GM04503 (cell line): ENCODE data around the gene RGS7.

Experiments used
- DNase-seq: peaks from one replicate; pipeline ENCODE4 v3.0.0-alpha.2; 2012; ENCODE audit warnings: low read depth

RGS7 gene

DNA sequence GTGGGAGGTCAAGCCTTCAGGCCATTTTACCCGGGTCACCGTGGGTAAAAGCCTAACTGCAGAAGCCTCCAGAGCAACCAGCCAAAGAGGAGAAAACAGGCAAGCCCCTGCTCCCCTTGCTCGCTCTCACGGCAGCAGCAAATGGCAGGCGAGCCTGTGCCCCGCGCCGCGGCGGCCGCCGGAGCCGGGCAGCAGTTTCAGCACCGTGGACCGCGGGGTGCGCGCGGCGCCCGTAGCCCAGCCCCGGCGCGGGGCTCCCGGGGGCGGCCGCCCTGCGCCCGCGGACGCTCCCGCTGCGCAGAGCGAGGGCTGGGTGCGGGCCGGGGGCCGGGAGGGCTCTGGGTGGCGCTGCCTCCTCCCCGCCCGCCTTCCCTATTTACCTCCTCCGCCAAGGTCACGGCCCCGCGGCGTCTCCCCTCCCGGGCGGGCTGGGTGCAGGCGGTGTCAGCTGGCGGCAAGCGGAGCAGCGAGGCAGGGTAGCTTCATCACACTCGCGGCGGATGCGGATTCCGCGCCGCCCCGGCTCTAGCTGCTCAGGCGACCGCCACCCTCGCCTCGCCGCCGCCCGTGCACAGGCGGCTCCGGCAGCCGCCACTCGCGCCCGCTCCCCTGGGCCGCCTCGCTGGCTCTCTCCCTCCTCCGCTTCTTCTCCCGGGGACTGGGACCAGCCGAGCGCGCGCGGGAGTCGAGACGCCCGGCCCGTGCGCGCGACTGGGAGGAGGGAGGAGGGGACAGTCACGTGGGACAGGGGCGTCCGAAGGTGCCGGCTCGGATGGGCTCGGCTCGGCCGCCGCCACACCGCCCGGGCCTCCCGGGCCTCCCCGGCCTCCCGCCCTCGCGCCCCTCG lies at the start of gene RGS7:
RGS7 (minus strand) TSS at position 687 of the 847 bp plus-strand sequence.
- DNase-seq: no peak

DNA sequence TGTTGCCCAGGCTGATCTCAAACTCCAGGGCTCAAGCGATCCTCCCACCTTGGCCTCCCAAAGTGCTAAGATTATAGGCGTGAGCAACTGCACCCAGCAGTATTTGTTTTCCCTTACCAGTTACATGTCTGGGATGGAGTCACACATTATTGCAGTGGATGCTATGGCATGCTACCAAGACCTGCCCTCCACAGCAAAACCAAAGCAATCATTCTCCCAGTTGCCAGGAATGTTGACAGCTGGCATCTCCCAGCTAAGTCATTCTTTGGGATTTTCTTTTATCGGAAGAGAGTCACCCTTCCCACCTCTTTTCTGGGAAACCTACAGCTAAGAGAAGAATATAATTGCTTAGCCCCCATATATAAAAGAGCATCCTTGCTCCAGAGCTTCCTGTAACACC lies 49.4 kb upstream of the RGS7 start:
- DNase-seq: no peak

DNA sequence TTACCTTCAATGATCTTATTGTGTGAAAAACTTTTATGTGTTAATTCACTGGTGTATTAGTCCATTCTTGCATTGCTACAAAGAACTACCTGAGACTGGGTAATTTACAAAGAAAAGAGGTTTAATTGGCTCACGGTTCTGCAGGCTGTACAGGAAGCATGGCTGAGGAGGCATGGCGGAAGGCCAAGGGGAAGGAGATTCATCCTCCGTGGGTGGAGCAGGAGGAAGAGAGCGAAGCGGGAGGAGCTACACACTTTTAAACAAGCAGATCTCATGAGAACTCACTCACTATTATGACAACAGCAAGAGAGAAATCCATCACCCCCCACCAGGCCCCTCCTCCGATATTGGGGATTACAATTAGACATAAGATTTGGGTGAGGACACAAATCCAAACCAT lies 44.2 kb upstream of the RGS7 start:
- no peak for DNase-seq

GRCh38 chr1:241396747-241397681 lies 40.0 kb upstream of the RGS7 start:
- no peak for DNase-seq

- DNase-seq: no peak
Observed at GRCh38 chr1:241391926-241392710, 35.1 kb upstream of the RGS7 start.

- no peak for DNase-seq
Observed at GRCh38 chr1:241390526-241390925, 33.5 kb upstream of the RGS7 start.

DNA sequence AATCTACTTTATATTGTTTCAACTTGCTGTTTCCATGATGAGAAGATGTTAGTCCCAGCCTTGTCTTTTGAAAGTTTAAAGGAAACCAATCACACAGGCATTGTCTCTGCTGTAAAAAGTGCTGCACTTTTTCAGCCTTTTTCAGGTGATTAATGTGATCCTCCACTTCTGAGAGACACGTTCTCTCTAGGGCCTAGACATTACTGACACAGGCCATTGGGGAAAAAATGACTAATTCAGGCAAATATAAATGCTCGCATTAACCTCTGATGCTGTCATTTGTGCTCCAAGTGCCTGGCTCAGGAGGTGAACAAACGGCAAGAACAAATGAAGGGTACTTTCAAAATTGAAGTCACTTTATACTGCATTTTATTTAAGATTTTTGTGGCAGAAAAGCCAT lies 32.4 kb upstream of the RGS7 start:
- no peak for DNase-seq

DNA sequence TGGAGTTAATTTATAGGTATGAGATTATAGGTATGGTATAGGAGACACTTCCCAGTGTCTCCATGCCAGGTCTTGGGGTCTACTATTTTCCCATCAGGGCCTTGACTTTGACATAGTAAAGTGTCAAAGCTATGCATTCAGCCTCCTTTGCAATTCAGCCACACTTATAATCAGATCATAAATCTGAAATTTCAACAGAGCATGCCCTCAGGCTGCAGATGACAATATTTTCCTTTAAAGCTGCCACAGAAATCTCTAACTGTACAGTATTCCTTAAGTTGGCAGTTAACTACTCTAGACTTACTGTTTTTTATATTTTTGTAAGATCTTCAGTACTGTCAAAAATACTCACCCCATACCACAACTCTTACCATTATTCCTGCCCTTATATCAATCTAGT lies 30.2 kb upstream of the RGS7 start:
- no peak for DNase-seq

DNA sequence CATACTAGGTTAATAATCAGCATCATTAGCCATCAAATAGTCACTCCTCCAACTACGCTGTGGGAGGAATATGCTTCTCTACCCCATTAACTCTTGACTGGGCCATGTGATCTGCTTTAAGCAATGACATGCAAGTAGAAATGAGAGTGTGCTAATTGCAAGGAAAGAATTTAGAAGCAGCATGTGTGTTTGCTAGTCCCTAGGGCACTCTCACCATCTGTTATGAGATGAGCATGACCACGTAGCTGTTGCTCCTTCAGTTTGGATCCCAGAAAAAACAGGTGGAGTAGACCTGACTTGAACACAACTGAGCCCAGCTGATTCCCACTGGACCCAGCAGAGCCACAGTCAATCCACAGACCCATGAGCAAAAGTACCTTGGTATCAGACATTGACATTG lies 19.7 kb upstream of the RGS7 start:
- DNase-seq: no peak

GRCh38 chr1:241375886-241376285 lies 18.9 kb upstream of the RGS7 start:
- no peak for DNase-seq

DNA sequence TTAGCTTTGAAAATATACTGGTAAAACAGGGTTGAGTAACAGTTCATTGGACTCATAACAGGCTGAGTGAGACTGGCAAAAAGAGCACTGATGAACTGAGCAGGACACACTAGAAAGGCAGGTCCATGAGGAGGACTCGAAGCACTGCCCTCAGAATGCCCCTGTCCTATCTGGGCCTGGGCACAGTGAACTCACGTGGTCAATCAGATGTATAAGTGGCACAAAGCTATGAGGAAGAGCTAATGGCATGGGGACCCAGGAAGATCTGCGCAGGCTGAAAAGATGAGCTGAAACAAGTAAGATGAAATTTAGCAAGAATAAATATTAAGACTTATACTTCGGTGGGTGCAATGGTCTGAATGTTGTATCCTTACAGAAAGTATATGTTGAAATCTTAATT lies 9.2 kb upstream of the RGS7 start:
- DNase-seq: no peak

- DNase-seq: no peak
Observed at GRCh38 chr1:241362350-241362749, 5.3 kb upstream of the RGS7 start.

- no peak for DNase-seq
Observed at GRCh38 chr1:241357366-241358340, 648 bp upstream of the RGS7 start.

DNA sequence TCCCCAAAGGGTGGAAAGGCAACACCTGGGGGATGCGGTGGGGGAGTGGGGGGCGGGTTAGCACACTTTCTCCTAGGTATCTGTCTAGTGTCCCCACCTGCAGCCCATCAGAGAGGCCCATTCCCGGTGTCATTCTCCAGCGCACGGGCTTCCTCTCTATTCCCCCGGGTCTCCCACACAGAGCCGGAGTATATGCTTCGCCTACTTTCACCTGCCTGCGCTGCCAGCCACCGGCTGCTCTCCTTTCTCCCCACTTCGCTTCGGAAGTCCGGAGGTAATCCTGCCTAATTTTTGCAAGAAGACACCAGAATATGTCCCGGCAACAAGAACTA lies 852 bp downstream of the RGS7 start:
- DNase-seq: no peak

DNA sequence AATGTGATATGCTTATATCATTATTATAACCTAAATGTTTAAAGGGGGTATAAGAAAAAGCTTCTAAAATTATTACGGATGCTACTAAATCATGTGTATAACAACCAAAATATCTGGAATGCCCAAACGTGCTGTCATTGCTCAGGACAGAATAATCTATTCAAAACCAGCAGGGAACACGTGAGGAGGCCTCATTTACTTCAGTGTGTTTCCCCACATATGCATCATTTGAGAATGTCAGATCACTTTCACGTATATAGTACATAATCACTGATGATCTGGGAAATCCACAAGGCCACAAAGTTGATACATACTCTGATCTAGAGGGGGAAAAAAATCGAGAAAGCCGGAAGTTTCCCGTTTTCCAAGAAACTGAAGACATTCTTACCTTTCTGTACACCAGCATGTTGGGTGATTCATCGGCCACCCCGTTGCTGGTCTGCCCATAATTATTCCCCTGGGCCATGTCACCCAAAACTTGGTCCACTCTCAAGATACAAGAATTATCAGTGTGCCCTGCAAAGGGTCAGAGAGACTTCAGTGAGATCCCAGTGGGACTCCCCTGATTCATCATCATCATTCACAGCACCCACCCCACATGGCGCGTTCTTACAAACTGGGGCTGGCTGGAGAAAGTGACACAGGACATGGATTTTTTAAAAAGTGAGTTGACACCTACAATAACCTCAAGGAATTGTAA lies 1.5 kb downstream of the RGS7 start:
- DNase-seq: no peak

GRCh38 chr1:241352401-241352800 lies 4.6 kb downstream of the RGS7 start:
- DNase-seq: no peak

DNA sequence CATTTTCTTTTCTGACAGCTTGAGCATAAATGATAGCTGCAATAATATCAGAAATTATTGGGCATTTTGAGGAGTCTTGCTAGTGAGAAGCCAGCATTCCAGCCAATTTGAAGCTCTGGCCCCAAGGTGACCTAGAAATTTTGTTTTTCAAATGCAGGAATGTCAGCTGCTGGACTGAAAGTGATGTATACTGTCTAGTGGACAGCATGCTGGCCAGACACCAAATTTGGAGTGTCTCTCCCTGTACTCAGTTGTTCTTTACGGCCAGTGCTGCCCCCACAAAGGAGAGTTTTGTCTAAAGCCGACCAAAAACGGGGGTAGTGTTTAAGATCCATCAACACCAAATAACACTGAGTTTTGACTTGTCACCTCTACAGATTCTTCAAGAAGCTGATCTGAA lies 5.2 kb downstream of the RGS7 start:
- DNase-seq: no peak

DNA sequence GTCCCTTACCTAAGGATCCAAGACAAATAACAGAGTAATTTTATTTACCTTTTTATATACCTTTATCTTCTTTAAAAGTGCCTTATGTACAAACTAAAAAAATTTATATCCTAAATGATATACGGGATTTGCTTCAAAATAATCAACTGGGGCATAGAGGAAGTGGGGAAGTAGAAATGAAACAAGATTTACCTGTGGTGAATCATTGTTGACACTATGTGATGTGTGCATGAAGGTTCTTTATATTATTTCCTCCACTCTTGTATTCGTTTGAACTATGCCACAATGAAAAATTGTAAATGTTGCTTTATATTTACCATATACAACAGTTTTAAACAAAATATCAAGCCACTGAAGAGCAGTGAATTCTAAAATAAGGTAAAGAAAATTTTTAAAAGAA lies 13.0 kb downstream of the RGS7 start:
- no peak for DNase-seq

DNA sequence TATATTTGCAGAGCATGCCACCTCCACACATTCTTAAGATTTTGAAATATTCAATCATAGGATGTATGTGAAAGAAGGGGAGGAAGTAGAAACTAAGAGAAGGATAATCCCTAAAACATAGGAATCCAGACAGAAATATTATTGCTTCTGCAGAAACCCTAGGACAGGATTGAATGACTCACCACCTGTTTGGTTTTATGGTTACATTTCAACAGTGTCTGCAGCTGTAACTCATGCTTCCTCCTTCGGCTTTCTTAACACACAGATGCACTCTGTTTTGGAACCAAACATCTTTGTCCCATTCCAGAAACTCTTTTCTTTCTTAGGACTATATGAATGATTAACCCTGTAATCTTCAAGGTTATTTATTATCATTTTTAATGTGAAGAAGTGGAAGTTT lies 20.7 kb downstream of the RGS7 start:
- DNase-seq: no peak

DNA sequence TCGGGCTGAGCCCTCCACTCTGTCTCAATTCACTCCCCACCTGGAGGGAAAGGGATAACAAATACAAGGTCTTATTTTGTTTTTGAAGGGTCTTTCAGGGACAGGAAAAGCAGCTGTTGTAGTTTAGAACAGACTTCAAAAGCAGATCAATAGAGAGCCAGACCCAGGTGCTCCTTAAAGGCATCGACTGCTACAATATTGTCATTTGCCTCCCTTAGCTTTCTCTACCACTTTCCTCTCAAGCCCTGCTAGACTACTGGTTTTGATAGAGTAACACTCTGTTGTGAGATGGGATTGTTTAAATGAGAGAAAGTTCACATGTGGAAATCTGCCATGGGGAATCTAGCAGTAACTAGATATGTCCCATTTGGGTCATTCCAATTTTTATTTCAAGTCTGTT lies 24.0 kb downstream of the RGS7 start:
- DNase-seq: no peak

GRCh38 chr1:241332037-241332409 lies 25.0 kb downstream of the RGS7 start:
- DNase-seq: no peak
